GM19351 (cell line): ENCODE results near the gene FAM131A.

Source experiments
- ATAC-seq: cut with Tn5 transposase; IDR thresholded peaks from one replicate; pipeline ENCODE4 v1.9.1; 2021; ENCODE audit warnings: mild to moderate bottlenecking, moderate library complexity; ENCODE audit not compliant: unreplicated experiment

Gene FAM131A

DNA sequence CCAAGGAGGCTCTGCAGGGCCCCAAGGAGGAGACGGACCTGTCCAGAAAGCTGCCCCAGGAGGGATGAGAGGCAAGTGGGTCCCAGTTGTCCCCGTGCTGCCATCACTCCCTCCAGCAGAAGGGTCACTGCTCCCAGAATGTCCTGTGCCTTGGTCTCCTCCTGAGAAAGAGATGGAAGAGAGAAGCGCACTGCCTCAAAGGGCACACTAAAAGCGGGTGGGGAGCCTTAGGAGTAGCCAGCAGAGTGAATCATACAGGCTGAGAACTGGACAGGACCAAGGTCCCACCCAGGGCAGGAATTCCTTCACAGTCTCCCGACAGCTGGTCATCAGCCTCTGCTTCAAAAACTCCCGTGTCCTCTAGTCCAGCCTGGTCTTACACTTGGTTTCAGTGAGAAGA, 36.0 kb downstream of the FAM131A start:
- ATAC-seq = no peak

DNA sequence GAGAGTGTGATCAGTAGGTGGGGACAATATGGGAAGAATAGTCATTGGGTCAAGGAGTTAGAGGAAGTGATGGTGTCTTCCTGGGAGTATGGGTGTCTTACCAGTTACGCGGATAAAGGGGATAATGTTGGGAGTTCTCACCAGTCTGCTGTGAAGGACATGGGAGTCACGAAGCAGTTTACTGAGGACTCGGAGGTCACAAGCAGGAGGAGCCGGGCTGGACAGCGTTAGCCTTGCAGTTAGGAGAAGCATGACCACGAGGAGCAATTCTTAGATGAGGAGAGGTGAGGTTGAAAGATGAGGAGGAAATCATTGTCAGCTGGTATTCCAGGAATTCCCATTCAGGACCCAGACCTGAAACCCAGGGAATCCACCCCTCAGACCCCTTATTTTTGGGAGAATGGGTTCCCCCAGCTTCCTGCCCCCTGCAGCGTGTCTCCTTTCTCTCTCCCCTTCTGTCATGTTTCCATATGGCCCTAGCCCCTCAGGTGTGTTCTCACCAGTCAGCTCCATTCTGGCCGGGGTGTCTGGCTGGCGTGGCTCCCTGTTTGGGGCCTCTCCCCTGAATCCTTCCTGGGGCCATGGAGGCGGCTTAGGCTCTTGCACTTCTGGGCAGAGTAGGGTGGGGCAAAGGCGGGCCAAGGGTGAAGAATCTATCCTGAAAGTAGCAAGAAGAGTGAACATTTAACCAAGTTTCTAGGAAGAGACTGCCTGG, 38.5 kb downstream of the FAM131A start:
- ATAC-seq = no peak

DNA sequence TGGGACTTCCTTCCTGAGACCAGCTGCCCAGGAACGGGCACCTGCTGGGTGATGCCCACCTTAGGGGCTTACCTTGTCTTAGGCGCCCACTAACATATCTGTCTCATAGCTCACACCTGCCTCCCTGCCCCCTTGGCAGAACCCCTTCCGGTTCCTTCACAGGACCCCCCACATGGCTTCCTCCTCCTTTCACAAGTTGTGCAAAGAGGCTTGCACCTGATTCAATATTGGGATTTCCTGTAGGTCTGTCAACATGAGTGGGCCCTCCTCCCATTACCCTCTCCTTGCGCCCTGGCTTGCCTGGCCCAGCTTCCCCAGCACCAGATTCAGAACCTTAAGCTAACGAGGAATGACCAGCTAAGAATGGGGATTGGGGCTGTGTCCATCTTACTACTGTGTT, 40.0 kb downstream of the FAM131A start:
- ATAC-seq = no peak

DNA sequence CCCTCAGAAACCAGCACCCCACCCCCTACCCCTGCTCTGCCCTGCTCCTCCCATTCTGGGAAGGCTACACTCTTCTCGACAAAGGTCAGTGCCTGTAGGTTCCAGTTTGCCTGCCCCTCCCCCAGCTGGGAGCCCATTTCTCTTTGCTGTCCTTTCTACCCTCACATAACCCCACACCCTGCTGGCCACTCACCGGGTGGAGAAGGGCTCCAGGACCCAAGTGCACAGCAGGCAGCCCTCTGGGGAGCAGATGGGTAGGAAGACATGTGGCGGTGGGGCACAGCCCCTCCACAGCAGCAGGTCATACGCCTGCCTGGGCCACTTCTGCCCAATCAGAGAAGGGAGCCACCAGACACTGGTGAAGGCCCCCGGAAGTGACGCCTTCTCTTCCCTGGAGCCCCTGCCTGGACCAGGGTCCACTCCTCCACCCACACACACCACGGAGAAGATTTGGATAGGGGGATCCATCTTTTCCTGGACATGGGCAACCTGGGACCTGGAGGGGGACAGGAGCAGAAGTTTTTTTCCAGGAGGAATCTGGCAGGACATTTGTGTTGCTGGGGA, 40.6 kb downstream of the FAM131A start, which contains the start of gene THPO:
Gene THPO, minus strand, starts transcription at position 326 of the 564 bp plus-strand sequence. CDS start 1,948 bp downstream, outside the sequence.
- ATAC-seq = no peak

DNA sequence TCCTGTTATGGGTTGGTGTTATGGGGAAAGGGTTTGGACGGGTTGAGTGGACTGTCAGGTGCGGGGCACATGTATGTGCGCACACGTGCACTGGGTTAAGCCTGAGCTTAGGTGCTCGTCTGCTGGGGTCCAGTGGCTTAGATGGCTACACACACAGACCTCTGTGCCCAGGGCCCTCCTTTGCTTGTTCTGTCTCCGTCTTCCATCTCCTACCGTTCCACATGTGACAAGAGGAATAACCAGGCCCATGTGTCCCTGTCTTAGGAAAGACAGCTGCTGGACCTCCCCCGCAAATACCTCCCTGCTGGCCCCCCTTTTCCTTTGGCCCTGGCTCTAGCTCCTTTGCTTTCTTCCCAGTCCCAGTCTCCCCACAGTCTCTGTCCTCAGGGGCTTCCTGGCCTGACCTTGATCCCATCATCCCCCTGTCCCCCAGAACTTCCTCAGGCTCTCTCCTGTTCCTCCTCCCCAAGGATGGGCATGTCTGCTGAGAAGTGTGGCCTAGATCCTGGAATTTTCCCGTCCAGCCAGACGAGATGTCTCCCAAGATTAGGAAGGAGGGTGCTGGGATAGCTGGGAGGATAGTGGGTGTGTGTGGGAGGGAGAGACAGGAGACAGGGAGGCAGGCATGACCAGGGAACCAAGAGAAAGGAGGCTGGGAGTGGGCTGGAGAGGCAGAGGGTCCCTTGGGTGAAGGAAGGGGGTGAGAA, 41.4 kb downstream of the FAM131A start:
- no peak for ATAC-seq

DNA sequence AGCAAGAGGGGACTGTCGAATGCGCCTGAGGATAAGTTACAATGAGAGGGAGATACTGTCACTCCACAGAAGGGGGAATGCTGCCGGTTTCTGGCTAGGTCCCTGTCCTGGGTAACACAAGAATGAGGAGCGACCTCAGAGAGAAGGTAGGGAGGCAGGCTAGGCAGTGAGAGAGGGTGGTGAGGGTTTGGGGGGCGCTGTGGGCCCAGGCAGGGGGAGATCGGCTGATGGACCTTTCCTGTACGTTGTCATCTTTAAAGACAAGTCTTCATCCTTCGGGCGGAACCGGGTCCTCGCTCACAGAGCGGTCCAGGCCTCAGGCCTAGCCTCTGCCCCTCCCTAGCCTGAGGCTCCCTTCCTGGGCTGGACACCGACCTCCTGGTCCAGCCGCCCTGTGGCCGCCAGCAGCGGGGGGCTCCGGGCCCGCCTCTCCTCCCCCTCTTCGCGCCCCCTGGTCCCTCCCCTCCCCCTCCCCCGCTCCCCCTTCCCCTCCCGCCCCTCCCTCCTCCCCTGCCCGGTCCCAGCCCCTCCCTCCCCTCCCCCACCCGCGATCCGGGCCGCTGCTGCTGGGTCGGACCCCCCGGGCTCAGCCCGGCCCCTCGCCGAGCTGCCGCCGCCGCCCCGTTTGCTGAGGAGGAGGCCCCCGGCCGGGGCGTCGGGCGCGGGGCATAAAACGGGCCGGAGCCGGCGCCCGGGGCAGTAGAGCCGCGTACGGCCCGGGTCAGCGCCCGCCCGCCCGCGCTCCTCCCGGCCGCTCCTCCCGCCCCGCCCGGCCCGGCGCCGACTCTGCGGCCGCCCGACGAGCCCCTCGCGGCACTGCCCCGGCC, 42.2 kb downstream of the FAM131A start, which contains the start of gene CHRD:
Gene CHRD, plus strand, starts transcription at position 697 of the 827 bp plus-strand sequence. CDS start 265 bp downstream, outside the sequence.
- no peak for ATAC-seq

DNA sequence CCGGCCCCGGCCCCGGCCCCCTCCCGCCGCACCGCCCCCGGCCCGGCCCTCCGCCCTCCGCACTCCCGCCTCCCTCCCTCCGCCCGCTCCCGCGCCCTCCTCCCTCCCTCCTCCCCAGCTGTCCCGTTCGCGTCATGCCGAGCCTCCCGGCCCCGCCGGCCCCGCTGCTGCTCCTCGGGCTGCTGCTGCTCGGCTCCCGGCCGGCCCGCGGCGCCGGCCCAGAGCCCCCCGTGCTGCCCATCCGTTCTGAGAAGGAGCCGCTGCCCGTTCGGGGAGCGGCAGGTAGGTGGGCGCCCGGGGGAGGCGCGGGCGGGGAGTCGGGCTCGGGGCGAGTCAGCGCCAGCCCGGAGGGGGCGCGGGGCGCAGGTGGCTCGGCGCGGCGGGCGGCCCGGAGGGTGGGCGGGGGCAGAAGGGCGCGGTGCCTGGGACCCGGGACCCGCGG, 42.8 kb downstream of the FAM131A start:
- ATAC-seq = no peak

DNA sequence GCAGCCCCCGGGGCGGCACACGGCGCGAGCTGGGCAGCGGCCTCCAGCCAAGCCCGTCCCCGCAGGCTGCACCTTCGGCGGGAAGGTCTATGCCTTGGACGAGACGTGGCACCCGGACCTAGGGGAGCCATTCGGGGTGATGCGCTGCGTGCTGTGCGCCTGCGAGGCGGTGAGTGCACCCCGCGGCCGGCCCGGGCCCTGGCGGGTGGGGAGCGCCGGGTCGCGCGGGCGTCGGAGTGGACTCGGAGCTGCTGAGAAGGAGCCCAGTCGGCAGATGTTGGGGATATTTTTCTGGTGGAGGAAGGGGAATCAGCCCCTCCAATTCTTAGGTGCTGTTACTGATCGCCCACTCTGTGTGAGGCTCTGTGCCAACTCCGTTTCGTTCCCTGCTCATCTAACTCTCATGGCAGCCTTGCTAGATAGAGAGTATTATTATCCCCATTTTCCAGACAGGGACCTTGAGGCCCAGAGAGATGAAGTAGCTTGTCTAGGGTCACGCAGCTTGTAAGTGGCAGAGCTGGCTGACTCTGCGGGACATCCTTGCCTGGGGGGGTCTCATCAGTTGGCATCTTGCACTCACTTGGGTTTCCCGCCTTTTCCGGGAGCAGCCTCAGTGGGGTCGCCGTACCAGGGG, 43.3 kb downstream of the FAM131A start:
- no peak for ATAC-seq

DNA sequence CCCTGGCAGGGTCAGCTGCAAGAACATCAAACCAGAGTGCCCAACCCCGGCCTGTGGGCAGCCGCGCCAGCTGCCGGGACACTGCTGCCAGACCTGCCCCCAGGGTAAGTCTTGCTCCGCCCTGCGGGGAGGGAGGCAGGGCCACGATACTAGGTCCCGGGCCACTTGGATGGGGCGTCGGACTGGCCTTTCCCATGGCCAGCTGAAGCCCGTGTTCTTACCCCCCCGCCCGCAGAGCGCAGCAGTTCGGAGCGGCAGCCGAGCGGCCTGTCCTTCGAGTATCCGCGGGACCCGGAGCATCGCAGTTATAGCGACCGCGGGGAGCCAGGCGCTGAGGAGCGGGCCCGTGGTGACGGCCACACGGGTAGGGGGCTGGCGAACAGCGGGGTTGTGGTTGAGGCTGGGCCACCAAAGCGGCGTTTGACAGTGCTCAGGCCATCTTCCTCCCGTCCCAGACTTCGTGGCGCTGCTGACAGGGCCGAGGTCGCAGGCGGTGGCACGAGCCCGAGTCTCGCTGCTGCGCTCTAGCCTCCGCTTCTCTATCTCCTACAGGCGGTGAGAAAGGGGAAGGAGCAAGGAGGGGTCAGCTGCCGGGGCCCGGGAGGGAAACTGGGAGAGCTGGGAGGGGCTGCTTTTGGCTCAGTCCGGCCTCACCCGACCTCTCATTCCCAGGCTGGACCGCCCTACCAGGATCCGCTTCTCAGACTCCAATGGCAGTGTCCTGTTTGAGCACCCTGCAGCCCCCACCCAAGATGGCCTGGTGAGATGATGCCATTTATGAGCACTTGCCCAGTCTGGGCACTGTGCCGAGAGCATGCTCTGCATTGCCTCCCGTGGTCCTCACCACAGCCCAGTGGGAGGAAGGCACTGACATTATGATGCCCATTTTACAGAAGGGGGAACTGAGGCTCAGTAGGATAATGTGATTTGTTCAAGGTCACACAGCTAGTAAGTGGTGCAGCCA, 44.1 kb downstream of the FAM131A start:
- ATAC-seq = no peak

DNA sequence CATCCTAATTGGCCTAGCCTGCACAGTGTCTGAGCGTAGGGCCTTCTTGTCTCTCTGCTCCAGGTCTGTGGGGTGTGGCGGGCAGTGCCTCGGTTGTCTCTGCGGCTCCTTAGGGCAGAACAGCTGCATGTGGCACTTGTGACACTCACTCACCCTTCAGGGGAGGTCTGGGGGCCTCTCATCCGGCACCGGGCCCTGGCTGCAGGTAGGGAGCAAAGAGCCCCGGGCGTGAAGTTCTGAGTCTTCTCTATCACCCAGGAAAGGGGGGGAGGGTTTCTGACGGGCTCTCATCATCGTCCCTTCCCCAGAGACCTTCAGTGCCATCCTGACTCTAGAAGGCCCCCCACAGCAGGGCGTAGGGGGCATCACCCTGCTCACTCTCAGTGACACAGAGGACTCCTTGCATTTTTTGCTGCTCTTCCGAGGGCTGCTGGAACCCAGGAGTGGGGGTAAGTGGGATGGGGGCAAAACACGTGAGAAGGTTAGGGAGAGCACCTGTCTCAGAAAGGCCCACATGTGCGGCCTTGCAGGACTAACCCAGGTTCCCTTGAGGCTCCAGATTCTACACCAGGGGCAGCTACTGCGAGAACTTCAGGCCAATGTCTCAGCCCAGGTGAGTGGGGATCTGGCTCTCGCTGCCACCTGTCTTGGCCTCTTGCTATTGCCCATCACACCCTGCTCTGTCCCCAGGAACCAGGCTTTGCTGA, 45.1 kb downstream of the FAM131A start:
- no peak for ATAC-seq

DNA sequence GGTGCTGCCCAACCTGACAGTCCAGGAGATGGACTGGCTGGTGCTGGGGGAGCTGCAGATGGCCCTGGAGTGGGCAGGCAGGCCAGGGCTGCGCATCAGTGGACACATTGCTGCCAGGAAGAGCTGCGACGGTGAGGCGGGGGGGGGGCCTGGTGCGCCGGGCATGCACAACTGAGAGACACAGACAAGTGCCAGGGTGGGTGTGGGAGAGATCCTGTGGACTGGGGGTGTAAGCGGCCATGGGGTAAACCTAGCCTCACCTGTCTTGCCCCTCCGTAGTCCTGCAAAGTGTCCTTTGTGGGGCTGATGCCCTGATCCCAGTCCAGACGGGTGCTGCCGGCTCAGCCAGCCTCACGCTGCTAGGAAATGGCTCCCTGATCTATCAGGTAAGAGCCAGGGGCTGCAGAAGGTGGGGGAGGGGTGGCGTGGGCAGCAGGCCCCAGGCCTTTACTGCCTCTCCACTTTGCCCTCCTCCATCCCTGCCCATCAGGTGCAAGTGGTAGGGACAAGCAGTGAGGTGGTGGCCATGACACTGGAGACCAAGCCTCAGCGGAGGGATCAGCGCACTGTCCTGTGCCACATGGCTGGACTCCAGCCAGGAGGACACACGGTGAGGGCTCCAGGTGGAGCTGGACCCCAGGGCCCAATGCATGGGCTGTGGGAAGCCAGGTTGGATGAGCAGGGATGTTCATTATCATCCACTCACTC, 45.8 kb downstream of the FAM131A start:
- no peak for ATAC-seq

DNA sequence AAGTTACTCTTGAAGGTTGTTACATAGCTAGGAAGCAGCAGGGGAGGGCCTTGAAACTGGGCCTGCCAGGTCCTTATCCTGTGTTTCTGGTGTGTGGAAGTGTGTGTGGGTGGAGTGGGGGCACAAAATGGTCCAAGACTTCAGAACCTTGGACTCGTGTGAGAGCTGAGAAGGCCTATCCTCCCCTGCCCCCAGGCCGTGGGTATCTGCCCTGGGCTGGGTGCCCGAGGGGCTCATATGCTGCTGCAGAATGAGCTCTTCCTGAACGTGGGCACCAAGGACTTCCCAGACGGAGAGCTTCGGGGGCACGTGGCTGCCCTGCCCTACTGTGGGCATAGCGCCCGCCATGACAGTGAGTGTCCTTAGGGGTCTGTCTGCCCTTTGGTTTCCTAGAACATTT, 46.9 kb downstream of the FAM131A start:
- no peak for ATAC-seq

DNA sequence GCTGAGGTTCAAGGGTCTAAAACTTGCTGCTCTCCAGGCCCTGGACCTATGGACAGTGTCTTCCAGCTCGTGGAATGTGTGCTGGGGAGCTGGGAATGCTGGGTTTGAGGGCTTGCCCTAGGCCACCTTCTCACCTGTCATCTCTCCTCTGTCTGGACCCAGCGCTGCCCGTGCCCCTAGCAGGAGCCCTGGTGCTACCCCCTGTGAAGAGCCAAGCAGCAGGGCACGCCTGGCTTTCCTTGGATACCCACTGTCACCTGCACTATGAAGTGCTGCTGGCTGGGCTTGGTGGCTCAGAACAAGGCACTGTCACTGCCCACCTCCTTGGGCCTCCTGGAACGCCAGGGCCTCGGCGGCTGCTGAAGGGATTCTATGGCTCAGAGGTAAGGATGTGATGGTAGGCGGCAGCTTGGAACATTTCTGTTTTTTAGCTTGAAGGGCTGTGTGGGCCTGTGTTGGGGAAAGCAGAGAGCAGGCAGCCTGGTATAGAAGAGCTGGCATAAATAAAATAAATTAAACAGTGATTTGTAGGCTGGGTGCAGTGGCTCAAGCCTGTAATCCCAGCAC, 47.5 kb downstream of the FAM131A start:
- no peak for ATAC-seq

DNA sequence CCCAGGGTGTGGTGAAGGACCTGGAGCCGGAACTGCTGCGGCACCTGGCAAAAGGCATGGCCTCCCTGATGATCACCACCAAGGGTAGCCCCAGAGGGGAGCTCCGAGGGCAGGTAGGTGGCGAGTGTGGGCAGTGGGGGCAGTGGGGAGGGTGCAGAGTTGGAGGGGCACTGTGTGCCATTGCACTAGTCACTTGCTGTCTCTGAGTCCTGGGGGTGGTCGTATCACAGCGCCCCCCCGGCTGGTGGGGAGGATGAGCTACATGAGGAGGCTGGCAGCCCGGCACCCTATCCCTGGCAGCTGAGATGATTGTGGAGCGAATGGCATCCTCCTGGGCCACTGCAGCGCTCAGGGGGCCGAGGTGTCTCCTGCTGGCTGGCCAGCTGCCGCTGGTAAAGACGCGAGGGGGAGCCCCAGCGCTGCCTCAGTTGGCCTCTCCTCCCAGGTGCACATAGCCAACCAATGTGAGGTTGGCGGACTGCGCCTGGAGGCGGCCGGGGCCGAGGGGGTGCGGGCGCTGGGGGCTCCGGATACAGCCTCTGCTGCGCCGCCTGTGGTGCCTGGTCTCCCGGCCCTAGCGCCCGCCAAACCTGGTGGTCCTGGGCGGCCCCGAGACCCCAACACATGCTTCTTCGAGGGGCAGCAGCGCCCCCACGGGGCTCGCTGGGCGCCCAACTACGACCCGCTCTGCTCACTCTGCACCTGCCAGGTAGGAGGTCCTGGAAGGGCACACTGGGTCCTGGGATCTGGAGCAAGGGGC, 48.8 kb downstream of the FAM131A start:
- ATAC-seq = no peak

DNA sequence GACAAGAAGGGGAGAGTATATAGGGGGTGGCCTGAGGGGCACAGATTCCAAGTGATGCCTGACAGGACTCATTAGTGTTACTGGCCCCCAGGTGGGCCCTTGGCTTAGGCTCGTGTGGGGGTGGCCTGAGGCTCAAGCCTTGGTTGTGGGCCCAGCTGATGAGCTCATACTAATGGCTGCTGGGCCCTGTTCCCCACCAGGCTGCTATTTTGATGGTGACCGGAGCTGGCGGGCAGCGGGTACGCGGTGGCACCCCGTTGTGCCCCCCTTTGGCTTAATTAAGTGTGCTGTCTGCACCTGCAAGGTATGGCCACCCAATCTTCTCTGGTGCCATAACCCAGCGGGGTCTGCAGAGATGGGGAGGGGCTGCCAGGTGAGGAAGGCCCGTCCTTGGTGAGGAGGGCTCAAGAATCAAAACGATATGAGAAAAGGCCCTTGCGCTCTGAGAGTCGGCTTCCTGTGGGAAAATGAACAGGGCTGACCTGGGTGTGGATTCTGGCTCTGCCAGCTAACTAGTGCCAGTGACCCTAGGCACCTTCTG, 49.8 kb downstream of the FAM131A start:
- no peak for ATAC-seq

DNA sequence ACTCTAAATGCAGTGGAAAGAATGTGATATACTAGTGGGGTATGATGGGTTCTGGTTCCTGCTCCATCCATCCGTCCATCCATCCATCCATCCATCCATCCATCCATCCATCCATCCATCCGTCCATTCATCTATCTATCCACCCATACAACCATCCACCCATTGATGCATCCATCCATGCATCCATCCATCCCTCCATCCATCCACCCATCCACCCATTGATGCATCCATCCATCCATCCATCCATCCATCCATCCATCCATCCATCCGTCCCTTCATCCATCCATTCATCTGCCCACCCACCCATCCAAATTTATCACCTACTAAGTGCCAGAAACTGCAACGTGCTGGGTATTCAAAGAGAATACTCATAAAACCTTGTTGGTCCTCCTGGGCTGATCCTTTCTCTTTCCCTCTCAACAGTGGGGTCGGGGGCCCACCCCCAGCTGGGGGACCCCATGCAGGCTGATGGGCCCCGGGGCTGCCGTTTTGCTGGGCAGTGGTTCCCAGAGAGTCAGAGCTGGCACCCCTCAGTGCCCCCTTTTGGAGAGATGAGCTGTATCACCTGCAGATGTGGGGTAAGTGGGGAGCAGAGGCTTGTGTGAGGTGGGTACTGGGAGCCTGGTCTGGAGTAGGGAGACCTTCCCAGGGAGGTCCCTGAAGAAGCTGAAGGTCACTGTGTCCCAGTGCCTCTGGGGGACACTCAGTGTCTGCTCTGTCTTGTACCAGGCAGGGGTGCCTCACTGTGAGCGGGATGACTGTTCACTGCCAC, 51.0 kb downstream of the FAM131A start:
- ATAC-seq = no peak
